H1 (cell line): ENCODE data around the gene EIF4E2.

Experiments used
- ATF3 ChIP-seq: IDR thresholded peaks from 2 replicates; pipeline ENCODE4 v1.6.1; 2011; ENCODE audit warnings: low read depth, mild to moderate bottlenecking, low read length; ENCODE audit not compliant: insufficient read depth
- CTCF ChIP-seq, 3 experiments: IDR thresholded peaks; 1 replicate in 2 of 3; 2 replicates in 1 of 3; pipeline versions ENCODE4 v1.5.1 to v1.6.1; 2011; ENCODE audit warnings: low read length in 3 of 3, mild to moderate bottlenecking in 3 of 3, inconsistent platforms in 2 of 3, low read depth in 1 of 3, moderate library complexity in 1 of 3; ENCODE audit not compliant: insufficient read depth in 1 of 3; ENCODE audit errors: control extremely low read depth in 1 of 3
- FOSL1 ChIP-seq: IDR thresholded peaks from 2 replicates; pipeline ENCODE4 v1.6.1; 2011; ENCODE audit warnings: mild to moderate bottlenecking, low read depth, low read length, moderate library complexity; ENCODE audit not compliant: insufficient read depth
- GABPA ChIP-seq: IDR thresholded peaks from 2 replicates; pipeline ENCODE4 v1.6.1; 2011; ENCODE audit warnings: mild to moderate bottlenecking, low read length, moderate library complexity, borderline replicate concordance; ENCODE audit not compliant: insufficient read depth
- GTF2F1 ChIP-seq: IDR thresholded peaks from 2 replicates; pipeline ENCODE4 v1.6.1; 2012; ENCODE audit warnings: low read depth, low read length, improper control_type of control experiment, borderline replicate concordance
- KDM1A ChIP-seq: fragments of 200-600, 300-600 bp; sonication (generic); IDR thresholded peaks from 2 replicates; pipeline ENCODE4 v1.7.1; 2016; ENCODE audit warnings: mild to moderate bottlenecking, low read length, borderline replicate concordance
- POLR2A ChIP-seq, 2 experiments: IDR thresholded peaks; 1 replicate in 1 of 2; 2 replicates in 1 of 2; pipeline ENCODE4 v1.6.1; 2011; ENCODE audit warnings: low read depth in 2 of 2, low read length in 2 of 2, mild to moderate bottlenecking in 2 of 2; ENCODE audit errors: control extremely low read depth in 1 of 2
- RAD21 ChIP-seq, 2 experiments: IDR thresholded peaks in 1 of 2; conservative IDR thresholded peaks in 1 of 2; 2 replicates each; pipeline ENCODE4 v1.6.1; 2011; ENCODE audit warnings: low read depth in 2 of 2, low read length in 2 of 2, improper control_type of control experiment in 1 of 2, inconsistent platforms in 1 of 2, mild to moderate bottlenecking in 1 of 2, moderate library complexity in 1 of 2
- SRF ChIP-seq: IDR thresholded peaks from 2 replicates; pipeline ENCODE4 v1.6.1; 2011; ENCODE audit warnings: mild to moderate bottlenecking, low read depth, low read length, moderate library complexity
- TAF1 ChIP-seq: IDR thresholded peaks from 2 replicates; pipeline ENCODE4 v1.6.1; 2011; ENCODE audit warnings: mild to moderate bottlenecking, low read depth, low read length
- TEAD4 ChIP-seq: IDR thresholded peaks from 2 replicates; pipeline ENCODE4 v1.6.1; 2012; ENCODE audit warnings: low read depth, low read length, inconsistent platforms, mixed read lengths

- TF ChIP-seq POLR2A (IDR thresholded peaks at IDR 0.05; ENCODE audit: control extremely low read depth in 1 of 2, low read depth in 2 of 2, low read length in 2 of 2) (no peak), CTCF (IDR thresholded peaks at IDR 0.05; ENCODE audit: control extremely low read depth in 1 of 3, insufficient read depth in 1 of 3, low read depth in 1 of 3, low read length in 3 of 3) (no peak), KDM1A (no peak), ATF3 (no peak), GABPA (no peak), SRF (no peak), TEAD4 (no peak), GTF2F1 (no peak), RAD21 (IDR thresholded peaks at IDR 0.05 in 1 of 2, conservative IDR thresholded peaks at IDR 0.05 in 1 of 2; ENCODE audit: low read depth in 2 of 2, low read length in 2 of 2) (no peak), TAF1 (no peak), FOSL1 (no peak)
These were observed 37.9 kb upstream of the EIF4E2 start for GRCh38 chr2:232512602-232513001.
